ENCODE measurements around the gene DUS3L. TPM values are rescaled to one million over a fixed set of nuclear protein-coding genes. Genes with fewer than 3 reads are reported as not detected.

Gene DUS3L
- total RNA-seq, 4 donors from 2014 or later: 19.5 to 45.9 (median 25.0) TPM

GRCh38 chr19:5803752-5804515 is 13.0 kb upstream of the DUS3L start:
- peak in 4 of 5 experiments; percentile 28 to 65 (median 56) for TF ChIP-seq CTCF (IDR thresholded peaks at IDR 0.05 in 4 of 5, conservative IDR thresholded peaks at IDR 0.05 in 1 of 5)
- no peak for TF ChIP-seq POLR2A (IDR thresholded peaks at IDR 0.05)
- intact Hi-C loops (cut with DNase I; ENCODE audit: low total_unique reads) (loop anchor here (2.0 kb wide), 1 partner anchor 89 kb away; no protein-coding TSS in a partner anchor), in situ Hi-C loops (cut with MboI; ENCODE audit: low sequenced_read_pairs in 4 of 4) (no loop called here)
- peaks cover 0 to 4% of the 10 kb centered on the region in 2 donors for H3K4me1 ChIP-seq
- H3K27me3 ChIP-seq: peaks cover 61 to 75% (median 67%) of the 10 kb centered on the region in 3 donors
- H3K27ac ChIP-seq: no peak overlapping the region
- peak in 1 of 2 donors; percentile 39 for ATAC-seq
- H3K36me3 ChIP-seq: no peaks in the 10 kb centered on the region
- peak in 1 of 2 donors; percentile 16 for DNase-seq
- no peaks in the 10 kb centered on the region for H3K9me3 ChIP-seq
- H3K4me3 ChIP-seq: peak overlapping the region in 2 of 4 donors; percentile 18 to 22

- peaks cover 65 to 78% (median 67%) of the 10 kb centered on the region in 3 donors for H3K27me3 ChIP-seq
- no peak for TF ChIP-seq CTCF (IDR thresholded peaks at IDR 0.05 in 4 of 5, conservative IDR thresholded peaks at IDR 0.05 in 1 of 5)
- TF ChIP-seq POLR2A (IDR thresholded peaks at IDR 0.05): no peak
- H3K27ac ChIP-seq: no peak overlapping the region
These were observed 12.4 kb upstream of the DUS3L start for GRCh38 chr19:5803441-5803751.

GRCh38 chr19:5801796-5802619 is 11.0 kb upstream of the DUS3L start:
- no peaks in the 10 kb centered on the region for H3K9me3 ChIP-seq
- DNase-seq (no peak), ATAC-seq (no peak)
- H3K27ac ChIP-seq: no peak overlapping the region
- intact Hi-C loops (cut with DNase I; ENCODE audit: low total_unique reads) (no loop called here), in situ Hi-C loops (cut with MboI; ENCODE audit: low sequenced_read_pairs in 4 of 4) (no loop called here)
- peaks cover 0 to 4% of the 10 kb centered on the region in 2 donors for H3K4me1 ChIP-seq
- TF ChIP-seq CTCF (IDR thresholded peaks at IDR 0.05 in 4 of 5, conservative IDR thresholded peaks at IDR 0.05 in 1 of 5) (no peak), POLR2A (IDR thresholded peaks at IDR 0.05) (no peak)
- no peaks in the 10 kb centered on the region for H3K36me3 ChIP-seq
- peaks cover 65 to 74% (median 67%) of the 10 kb centered on the region in 3 donors for H3K27me3 ChIP-seq
- no peak overlapping the region for H3K4me3 ChIP-seq

More at GRCh38 chr19:5803441-5803751, 12.4 kb upstream of the DUS3L start:
- Histone ChIP-seq H3K4me3 (peak overlapping the region in 2 of 4 donors; percentile 18 to 22), H3K9me3 (no peaks in the 10 kb centered on the region), H3K36me3 (no peaks in the 10 kb centered on the region), H3K4me1 (peaks cover 0 to 4% of the 10 kb centered on the region in 2 donors)
- intact Hi-C loops (cut with DNase I; ENCODE audit: low total_unique reads) (no loop called here), in situ Hi-C loops (cut with MboI; ENCODE audit: low sequenced_read_pairs in 4 of 4) (no loop called here)
- ATAC-seq: no peak
- DNase-seq: no peak

- H3K9me3 ChIP-seq: no peaks in the 10 kb centered on the region
- no peak overlapping the region for H3K27ac ChIP-seq
- no peak overlapping the region for H3K4me3 ChIP-seq
- DNase-seq: no peak
- TF ChIP-seq POLR2A (IDR thresholded peaks at IDR 0.05) (no peak), CTCF (IDR thresholded peaks at IDR 0.05 in 4 of 5, conservative IDR thresholded peaks at IDR 0.05 in 1 of 5) (no peak)
- no peak for ATAC-seq
- peaks cover 61 to 64% (median 63%) of the 10 kb centered on the region in 3 donors for H3K27me3 ChIP-seq
- in situ Hi-C loops (cut with MboI; ENCODE audit: low sequenced_read_pairs in 4 of 4): no loop called here
- no peaks in the 10 kb centered on the region for H3K36me3 ChIP-seq
- peaks cover 0 to 4% of the 10 kb centered on the region in 2 donors for H3K4me1 ChIP-seq
- intact Hi-C loops (cut with DNase I; ENCODE audit: low total_unique reads): no loop called here
These were observed 9.7 kb upstream of the DUS3L start for GRCh38 chr19:5800361-5801270.
